Measurements from ENCODE around the gene HPS1. TPM values are rescaled to one million over a fixed set of nuclear protein-coding genes. Genes with fewer than 3 reads are reported as not detected.

The HPS1 gene
- total RNA-seq, 1 experiment from 2014 or later: 146 TPM

- no peaks in the 10 kb centered on the region for H3K9me3 ChIP-seq (ENCODE audit: control insufficient read depth, insufficient read depth, low read depth, low read length)
- peaks cover 15% of the 10 kb centered on the region for H3K4me1 ChIP-seq (ENCODE audit: control insufficient read depth, insufficient read depth, low read length)
- no peak overlapping the region for H3K4me3 ChIP-seq (ENCODE audit: low read depth in 2 of 2, low read length in 2 of 2)
- ATAC-seq: no peak
- no peak for DNase-seq (ENCODE audit: low read depth, low spot score)
- intact Hi-C loops (cut with micrococcal nuclease; ENCODE audit: unreplicated experiment) (no loop called here), in situ Hi-C loops (cut with HindIII; ENCODE audit: low pct_unique_long_range_greater_than_20kb, low sequenced_read_pairs) (no loop called here)
- ChIA-PET POLR2A (interaction anchor here (0.7 kb wide), 1 partner anchor 9 kb away, joined by 4 read pairs; no protein-coding TSS in a partner anchor), CTCF (interaction anchor here (0.5 kb wide), 1 partner anchor 868 kb away, joined by 3 read pairs; no protein-coding TSS in a partner anchor)
- H3K27ac ChIP-seq (ENCODE audit: low read length): no peak overlapping the region
- no peak for TF ChIP-seq REST (IDR thresholded peaks at IDR 0.05; ENCODE audit: insufficient read depth in 1 of 2, low read depth in 2 of 2, low read length in 1 of 2)
- no peak for TF ChIP-seq TCF7L2 (IDR thresholded peaks at IDR 0.05; ENCODE audit: low read depth, low read length)
- no peak for TF ChIP-seq POLR2AphosphoS5 (IDR thresholded peaks at IDR 0.05; ENCODE audit: low read depth, low read length)
- TF ChIP-seq, protein P1, sequence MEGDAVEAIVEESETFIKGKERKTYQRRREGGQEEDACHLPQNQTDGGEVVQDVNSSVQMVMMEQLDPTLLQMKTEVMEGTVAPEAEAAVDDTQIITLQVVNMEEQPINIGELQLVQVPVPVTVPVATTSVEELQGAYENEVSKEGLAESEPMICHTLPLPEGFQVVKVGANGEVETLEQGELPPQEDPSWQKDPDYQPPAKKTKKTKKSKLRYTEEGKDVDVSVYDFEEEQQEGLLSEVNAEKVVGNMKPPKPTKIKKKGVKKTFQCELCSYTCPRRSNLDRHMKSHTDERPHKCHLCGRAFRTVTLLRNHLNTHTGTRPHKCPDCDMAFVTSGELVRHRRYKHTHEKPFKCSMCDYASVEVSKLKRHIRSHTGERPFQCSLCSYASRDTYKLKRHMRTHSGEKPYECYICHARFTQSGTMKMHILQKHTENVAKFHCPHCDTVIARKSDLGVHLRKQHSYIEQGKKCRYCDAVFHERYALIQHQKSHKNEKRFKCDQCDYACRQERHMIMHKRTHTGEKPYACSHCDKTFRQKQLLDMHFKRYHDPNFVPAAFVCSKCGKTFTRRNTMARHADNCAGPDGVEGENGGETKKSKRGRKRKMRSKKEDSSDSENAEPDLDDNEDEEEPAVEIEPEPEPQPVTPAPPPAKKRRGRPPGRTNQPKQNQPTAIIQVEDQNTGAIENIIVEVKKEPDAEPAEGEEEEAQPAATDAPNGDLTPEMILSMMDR (IDR thresholded peaks at IDR 0.05): no peak
- TF ChIP-seq SIN3A (IDR thresholded peaks at IDR 0.05; ENCODE audit: borderline replicate concordance, insufficient read depth, low read depth, low read length): no peak
- no peaks in the 10 kb centered on the region for H3K27me3 ChIP-seq (ENCODE audit: control insufficient read depth, insufficient read depth, low read length)
- no peaks in the 10 kb centered on the region; the same call in none of the 2 replicates for H3K36me3 ChIP-seq (ENCODE audit: control insufficient read depth, insufficient read depth, low read length)
- no TSS peak for BruUV-seq (replicated peaks)
These were observed 27.1 kb downstream of the HPS1 start for GRCh38 chr10:98419469-98420261.

DNA sequence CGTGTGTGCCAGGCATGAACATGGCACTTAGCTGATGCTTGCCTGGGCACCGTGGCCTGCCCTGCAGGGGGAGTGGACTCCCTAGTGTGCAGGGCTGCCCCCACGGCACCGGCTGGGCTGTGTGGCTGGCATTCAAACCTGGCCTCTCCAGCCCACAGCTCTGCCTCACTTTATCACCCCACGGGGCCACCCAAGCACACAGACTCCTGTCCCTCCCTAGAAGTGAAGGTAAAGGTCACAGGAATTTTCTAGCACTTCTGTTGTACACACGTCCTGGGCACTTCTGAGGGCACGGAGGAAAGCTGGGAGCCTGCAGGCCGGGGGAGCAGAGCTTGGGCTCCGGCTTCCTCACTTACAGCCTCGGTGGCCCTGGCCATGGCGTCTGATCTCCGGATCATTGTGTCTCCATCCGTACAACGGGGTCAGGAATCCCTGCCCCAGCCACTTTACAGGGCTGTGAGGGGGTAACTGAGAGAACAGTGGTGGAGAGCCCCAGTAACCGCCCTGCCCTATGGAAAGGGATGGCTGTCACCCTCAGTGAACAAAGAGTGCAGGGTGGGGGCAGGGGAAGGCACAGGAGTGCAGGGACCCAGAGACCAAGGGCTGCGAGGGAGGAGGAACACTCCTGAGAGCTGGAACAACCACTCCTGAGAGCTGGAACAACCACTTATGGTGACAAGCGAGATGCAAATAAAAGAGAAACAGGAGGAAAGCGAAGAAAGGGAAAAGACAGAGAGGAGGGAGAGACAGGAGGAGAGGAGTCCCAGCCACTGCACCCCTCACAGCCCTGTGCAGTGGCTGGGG, 27.9 kb downstream of the HPS1 start:
- BruUV-seq (replicated peaks): no TSS peak

More for the DNA sequence above, 27.9 kb downstream of the HPS1 start:
- ChIA-PET POLR2A (interaction anchor here (0.7 kb wide), 1 partner anchor 8 kb away, joined by 4 read pairs; no protein-coding TSS in a partner anchor), CTCF (interaction anchor here (0.5 kb wide), 1 partner anchor 869 kb away, joined by 3 read pairs; no protein-coding TSS in a partner anchor)
- intact Hi-C loops (cut with micrococcal nuclease; ENCODE audit: unreplicated experiment) (no loop called here), in situ Hi-C loops (cut with HindIII; ENCODE audit: low pct_unique_long_range_greater_than_20kb, low sequenced_read_pairs) (no loop called here)
- TF ChIP-seq, protein P1 (IDR thresholded peaks at IDR 0.05): no peak
- no peak for TF ChIP-seq SIN3A (IDR thresholded peaks at IDR 0.05; ENCODE audit: borderline replicate concordance, insufficient read depth, low read depth, low read length)
- no peak for TF ChIP-seq TCF7L2 (IDR thresholded peaks at IDR 0.05; ENCODE audit: low read depth, low read length)
- no peak for TF ChIP-seq POLR2AphosphoS5 (IDR thresholded peaks at IDR 0.05; ENCODE audit: low read depth, low read length)
- TF ChIP-seq REST (IDR thresholded peaks at IDR 0.05; ENCODE audit: insufficient read depth in 1 of 2, low read depth in 2 of 2, low read length in 1 of 2): no peak
- ATAC-seq: no peak
- Histone ChIP-seq H3K4me1 (ENCODE audit: control insufficient read depth, insufficient read depth, low read length) (peaks cover 17% of the 10 kb centered on the region), H3K36me3 (ENCODE audit: control insufficient read depth, insufficient read depth, low read length) (no peaks in the 10 kb centered on the region; the same call in none of the 2 replicates), H3K9me3 (ENCODE audit: control insufficient read depth, insufficient read depth, low read depth, low read length) (no peaks in the 10 kb centered on the region), H3K4me3 (ENCODE audit: low read depth in 2 of 2, low read length in 2 of 2) (no peak overlapping the region), H3K27ac (ENCODE audit: low read length) (no peak overlapping the region), H3K27me3 (ENCODE audit: control insufficient read depth, insufficient read depth, low read length) (no peaks in the 10 kb centered on the region)
- DNase-seq (ENCODE audit: low read depth, low spot score): no peak

Data from Panc1 (cell line).